Psoas muscle (tissue), 8 donors: ENCODE results near the gene TUBB3. TPM values are rescaled to one million over a fixed set of nuclear protein-coding genes. Genes with fewer than 3 reads are reported as not detected.
"Not testable (repeated sequence)": the region's sequence is repeated elsewhere in the genome, so short reads cannot be mapped to it uniquely, and the experiment has no call there.

Experiments
- ATAC-seq, 4 donors: fragments of 200-7000 bp; cut with Tn5 transposase; one replicate each; pipeline ENCODE4 v1.9.1; 2020; ENCODE audit warnings: moderate library complexity in 3 of 4, mild to moderate bottlenecking in 2 of 4
- DNase-seq, 2 donors: peaks; one replicate each; pipeline ENCODE4 v3.0.0-alpha.2; 2020
- H3K27ac ChIP-seq: fragments of 200-600 bp; one replicate; pipeline ENCODE4 v1.8.0; 2022
- H3K27me3 ChIP-seq, 3 donors: fragments of 200-600 bp in 1 of 3; one replicate each; pipeline versions ENCODE4 v1.6.1 to v1.8.0; 2013 to 2022; ENCODE audit warnings: low read length in 2 of 3, mild to moderate bottlenecking in 2 of 3, moderate library complexity in 1 of 3; ENCODE audit not compliant: insufficient read depth in 3 of 3
- H3K36me3 ChIP-seq, 2 donors: fragments of 200-600 bp in 1 of 2; one replicate each; pipeline versions ENCODE4 v1.6.1 to v1.8.0; 2013 to 2022; ENCODE audit warnings: low read depth in 1 of 2, mild to moderate bottlenecking in 1 of 2, moderate library complexity in 1 of 2; ENCODE audit not compliant: insufficient read depth in 1 of 2
- H3K4me1 ChIP-seq: fragments of 200-600 bp; one replicate; pipeline ENCODE4 v1.8.0; 2022
- H3K4me3 ChIP-seq: fragments of 200-600 bp; one replicate; pipeline ENCODE4 v1.8.0; 2022; ENCODE audit warnings: mild to moderate bottlenecking
- H3K9me3 ChIP-seq: fragments of 200-600 bp; one replicate; pipeline ENCODE4 v1.8.0; 2022
- WGBS, 3 donors: extraction: QIAGEN DNeasy Blood & Tissue Kit; methylation state at CpG; one replicate each; pipeline versions ENCODE4 v1.1.6 to v1.1.7; 2013; 5-methylcytosine and 5-hydroxymethylcytosine counted together
- intact Hi-C, 2 donors: fragments of 100-400 bp; cut with DNase I; formaldehyde crosslinking; loops; one replicate each; pipeline versions ENCODE4 v1.11.0 to v1.14.2; 2022
- polyA plus RNA-seq, 3 donors: library from polyadenylated mRNA; stranded (reverse); fragments of 200-250 nt; gene quantifications; one replicate each; pipeline ENCODE4 v1.2.3, GENCODE V29; 2013
- total RNA-seq, 4 donors: library from RNA; stranded (reverse); fragmentation: NEBNext Ultra II Directional in 2 of 4; extraction: Animal tissue kit (Norgen Biotek cat#: 25700) in 2 of 4; gene quantifications; one replicate each; pipeline versions ENCODE4 v1.2.1 to v1.2.4, GENCODE V29; 2021 to 2023
- TF ChIP-seq, protein P1 (sequence below): fragments of 200-600 bp; IDR thresholded peaks from one replicate; pipeline ENCODE4 v1.8.0; 2022; ENCODE audit warnings: antibody characterized with exemption
- donor health status: healthy with polysubstance abuse.
- donor health status: DM: no; HTN: no; CAD: no; lungs with moderate emphysema.
- donor health status: Bipolar disorder and iron deficiency.
- donor health status: healthy.
- donor health status: DM: yes; HTN: yes; CAD: no.
- donor health status: DM: no; HTN: no; CAD: no.
- donor health status: DM: no; HTN: no; CAD: no.
- donor health status: DM: yes; HTN: yes; CAD: no.

The TUBB3 gene
- total and polyA plus RNA-seq, 7 donors = 0.17 to 2.4 (median 0.47) TPM; not detected in 2

DNA sequence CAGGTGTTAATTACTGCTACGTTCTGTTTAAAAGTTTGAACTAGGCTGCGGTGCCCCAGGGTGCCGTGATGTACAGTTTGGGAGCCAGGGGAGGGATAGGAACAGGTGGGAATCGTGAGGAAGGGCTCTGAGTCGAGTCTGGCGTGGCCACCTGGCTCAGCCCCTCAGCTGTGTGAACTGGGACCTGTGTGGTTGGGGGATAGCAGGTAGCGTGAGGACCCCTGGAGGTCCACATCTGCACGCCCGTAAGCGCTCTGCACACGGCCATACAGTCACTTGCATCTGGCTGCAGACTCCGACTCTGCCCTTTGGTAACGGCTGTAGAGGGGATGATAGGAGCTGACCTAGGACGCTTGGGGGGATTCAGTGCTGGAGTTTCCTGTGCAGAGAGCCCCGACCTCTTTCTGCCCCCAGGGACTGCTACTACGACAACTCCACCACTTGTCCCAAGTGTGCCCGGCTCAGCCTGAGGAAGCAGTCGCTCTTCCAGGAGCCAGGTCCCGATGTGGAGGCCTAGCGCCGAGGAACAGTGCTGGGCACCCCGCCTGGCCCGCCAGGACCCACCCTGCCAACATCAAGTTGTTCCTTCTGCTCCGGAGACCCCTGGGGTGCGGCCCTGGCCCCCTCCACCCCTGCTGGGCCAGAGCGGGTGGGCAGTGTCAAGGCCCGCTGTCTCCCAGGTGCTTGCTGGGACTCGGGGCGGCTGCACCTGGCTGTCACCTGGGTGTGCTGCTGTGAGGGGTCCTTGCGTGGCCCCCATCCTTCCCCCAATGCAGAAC, 42.5 kb downstream of the TUBB3 start:
- WGBS, 3 donors = 82 to 87% (median 83%) methylated on average over 30 of the region's 30 CpGs

DNA sequence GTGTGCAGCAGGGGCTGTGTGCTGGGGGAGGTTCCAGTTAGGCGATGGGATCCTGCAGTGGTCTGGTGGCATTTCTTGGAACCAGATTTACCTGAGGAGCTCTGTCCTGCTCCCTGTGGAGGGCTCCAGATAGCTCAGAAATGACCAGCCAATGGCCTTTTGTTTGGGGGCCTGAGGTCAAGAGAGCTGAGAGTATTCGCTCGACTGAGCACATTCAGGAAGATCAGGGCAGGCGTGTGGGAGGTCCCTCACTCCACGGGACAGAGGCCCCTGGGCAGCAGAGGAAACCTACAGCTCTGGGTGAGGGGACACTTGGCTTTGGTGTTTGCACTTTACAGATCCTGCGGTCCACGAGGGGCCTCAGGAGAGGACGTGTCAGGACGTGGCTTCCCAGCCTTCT, 43.6 kb downstream of the TUBB3 start:
- Histone ChIP-seq H3K36me3 (peaks cover 0 to 52% of the 10 kb centered on the region in 2 donors), H3K4me3 (no peak overlapping the region), H3K9me3 (no peaks in the 10 kb centered on the region), H3K27me3 (no peaks in the 10 kb centered on the region), H3K27ac (no peak overlapping the region), H3K4me1 (peaks cover 10% of the 10 kb centered on the region)
- intact Hi-C loops = no loop called here
- 76 to 80% (median 77%) methylated on average over 9 of the region's 9 CpGs for WGBS, 3 donors
- ATAC-seq = no peak
- TF ChIP-seq, protein P1, sequence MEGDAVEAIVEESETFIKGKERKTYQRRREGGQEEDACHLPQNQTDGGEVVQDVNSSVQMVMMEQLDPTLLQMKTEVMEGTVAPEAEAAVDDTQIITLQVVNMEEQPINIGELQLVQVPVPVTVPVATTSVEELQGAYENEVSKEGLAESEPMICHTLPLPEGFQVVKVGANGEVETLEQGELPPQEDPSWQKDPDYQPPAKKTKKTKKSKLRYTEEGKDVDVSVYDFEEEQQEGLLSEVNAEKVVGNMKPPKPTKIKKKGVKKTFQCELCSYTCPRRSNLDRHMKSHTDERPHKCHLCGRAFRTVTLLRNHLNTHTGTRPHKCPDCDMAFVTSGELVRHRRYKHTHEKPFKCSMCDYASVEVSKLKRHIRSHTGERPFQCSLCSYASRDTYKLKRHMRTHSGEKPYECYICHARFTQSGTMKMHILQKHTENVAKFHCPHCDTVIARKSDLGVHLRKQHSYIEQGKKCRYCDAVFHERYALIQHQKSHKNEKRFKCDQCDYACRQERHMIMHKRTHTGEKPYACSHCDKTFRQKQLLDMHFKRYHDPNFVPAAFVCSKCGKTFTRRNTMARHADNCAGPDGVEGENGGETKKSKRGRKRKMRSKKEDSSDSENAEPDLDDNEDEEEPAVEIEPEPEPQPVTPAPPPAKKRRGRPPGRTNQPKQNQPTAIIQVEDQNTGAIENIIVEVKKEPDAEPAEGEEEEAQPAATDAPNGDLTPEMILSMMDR = no peak
- DNase-seq = no peak

More for the DNA sequence above, 42.5 kb downstream of the TUBB3 start:
- no peaks in the 10 kb centered on the region for H3K27me3 ChIP-seq
- no peak overlapping the region for H3K4me3 ChIP-seq
- H3K9me3 ChIP-seq = no peaks in the 10 kb centered on the region
- TF ChIP-seq, protein P1 = no peak
- H3K27ac ChIP-seq = no peak overlapping the region
- intact Hi-C loops = no loop called here
- DNase-seq (no peak), ATAC-seq (no peak)
- H3K4me1 ChIP-seq = no peaks in the 10 kb centered on the region
- peaks cover 0 to 63% of the 10 kb centered on the region in 2 donors for H3K36me3 ChIP-seq

DNA sequence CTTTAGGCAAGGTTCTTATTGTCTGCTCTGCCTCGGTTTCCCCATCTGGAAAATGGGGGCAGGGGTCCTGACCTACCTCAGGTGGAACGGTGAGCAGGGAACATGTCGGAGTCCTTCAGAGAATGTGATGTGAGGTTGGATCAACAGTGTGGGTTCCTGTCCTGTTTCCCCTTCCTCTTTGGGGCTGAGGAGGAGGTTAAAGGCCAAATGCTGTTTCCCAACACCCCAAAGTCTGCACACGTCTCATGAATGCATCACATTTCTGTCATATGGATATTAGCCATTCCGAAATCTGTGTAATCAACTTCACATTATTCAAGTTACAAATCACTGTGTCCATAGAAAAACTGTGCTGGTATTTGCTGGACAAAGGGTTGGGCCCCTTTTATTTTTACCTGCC, 44.3 kb downstream of the TUBB3 start:
- H3K9me3 ChIP-seq, H3K4me3 ChIP-seq, ATAC-seq, intact Hi-C loops, DNase-seq, H3K27me3 ChIP-seq, H3K27ac ChIP-seq: not testable (repeated sequence)
- WGBS, 3 donors = 82 to 88% (median 87%) methylated on average over 5 of the region's 5 CpGs
- H3K4me1 ChIP-seq = peaks cover 12% of the 10 kb centered on the region
- peaks cover 0 to 47% of the 10 kb centered on the region in 2 donors for H3K36me3 ChIP-seq

DNA sequence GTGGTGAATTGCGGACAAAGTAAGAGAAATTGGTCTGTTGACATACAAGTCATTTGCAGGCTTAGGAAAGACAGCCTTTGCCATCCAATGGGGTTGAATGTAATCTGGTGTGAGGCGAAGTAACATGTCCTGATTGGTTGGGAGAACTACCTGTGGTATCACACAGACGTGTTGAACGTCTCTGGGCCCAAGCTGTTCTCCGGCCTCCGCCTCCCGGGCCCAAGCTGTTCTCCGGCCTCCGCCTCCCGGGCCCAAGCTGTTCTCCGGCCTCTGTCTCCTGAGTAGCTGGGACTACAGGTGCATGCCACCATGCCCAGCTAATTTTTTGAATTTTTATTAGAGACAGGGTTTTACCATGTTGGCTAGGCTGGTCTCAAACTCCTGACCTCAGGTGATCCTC, 44.9 kb downstream of the TUBB3 start:
- intact Hi-C loops, H3K9me3 ChIP-seq, H3K27ac ChIP-seq, H3K27me3 ChIP-seq, DNase-seq, ATAC-seq, H3K4me3 ChIP-seq: not testable (repeated sequence)
- Histone ChIP-seq H3K4me1 (peaks cover 12% of the 10 kb centered on the region), H3K36me3 (peaks cover 0 to 44% of the 10 kb centered on the region in 2 donors)
- WGBS, 3 donors = 86 to 89% (median 87%) methylated on average over 11 of the region's 11 CpGs

DNA sequence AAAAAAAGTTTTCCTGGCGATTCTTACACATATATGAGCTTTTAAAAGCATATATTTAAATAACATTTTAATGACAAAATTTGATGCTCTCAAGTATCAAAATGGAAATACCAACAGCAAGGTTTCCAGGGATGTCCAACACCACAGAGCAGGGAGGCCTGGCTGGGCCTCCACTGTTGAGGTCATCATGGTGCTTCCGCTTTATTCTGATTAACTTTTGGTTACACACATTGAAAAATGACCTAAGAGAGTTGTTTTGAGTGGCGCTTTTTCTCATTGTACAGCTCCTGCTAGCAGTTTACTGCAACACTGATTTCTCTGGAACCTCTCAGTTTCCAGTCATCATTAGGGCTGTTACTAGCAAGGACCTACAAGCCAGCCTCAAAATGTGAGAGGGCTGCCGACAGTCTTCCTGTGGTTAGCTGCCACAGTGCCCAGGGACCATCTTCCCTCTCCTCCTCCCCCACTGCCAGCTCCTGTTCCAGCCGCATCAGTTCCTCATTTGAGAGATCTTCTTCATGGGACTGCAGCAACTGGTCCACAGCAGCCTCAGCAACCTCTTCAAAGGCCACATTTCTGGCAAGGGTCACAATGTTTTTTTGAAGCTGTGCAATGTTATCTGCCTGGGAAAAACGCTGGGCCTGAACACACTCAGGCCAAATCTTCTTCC, 46.7 kb downstream of the TUBB3 start:
- no peak for ATAC-seq
- intact Hi-C loops = no loop called here
- WGBS, 3 donors = 88 to 95% (median 95%) methylated on average over 6 of the region's 6 CpGs
- Histone ChIP-seq H3K9me3 (no peaks in the 10 kb centered on the region), H3K4me1 (peaks cover 26% of the 10 kb centered on the region), H3K27me3 (no peaks in the 10 kb centered on the region), H3K27ac (no peak overlapping the region), H3K36me3 (peaks cover 0 to 34% of the 10 kb centered on the region in 2 donors), H3K4me3 (no peak overlapping the region)
- TF ChIP-seq, protein P1 = no peak
- no peak for DNase-seq
